K562 (cell line): ENCODE results near the gene RAB1B. TPM values are rescaled to one million over a fixed set of nuclear protein-coding genes. Genes with fewer than 3 reads are reported as not detected.

ENCODE experiments used
- ETV1 ChIP-seq: fragments of 450-650 bp; conservative IDR thresholded peaks from 2 replicates; pipeline ENCODE4 v1.6.1; 2016; ENCODE audit warnings: missing genetic modification characterization, control low read depth, low read depth, missing compliant biosample characterization
- GABPB1 ChIP-seq: sonication (generic); formaldehyde crosslinking; IDR thresholded peaks from 2 replicates; pipeline ENCODE4 v1.8.0; 2022; ENCODE audit warnings: mild to moderate bottlenecking, missing genetic modification reagents
- NFATC3 ChIP-seq: fragments of 450-650 bp; IDR thresholded peaks from 2 replicates; pipeline ENCODE4 v1.6.1; 2017; ENCODE audit warnings: mild to moderate bottlenecking
- POLR2G ChIP-seq: fragments of 200-400 bp; formaldehyde crosslinking; IDR thresholded peaks from 2 replicates; pipeline ENCODE4 v1.6.1; 2017; ENCODE audit warnings: low read depth, mild to moderate bottlenecking, antibody characterized with exemption, low read length, moderate library complexity
- POLR3G ChIP-seq: IDR thresholded peaks from 2 replicates; pipeline ENCODE4 v1.6.1; 2011; ENCODE audit not compliant: insufficient read length, insufficient replicate concordance; ENCODE audit errors: extremely low read depth
- SIX5 ChIP-seq, 2 experiments: IDR thresholded peaks; 2 replicates each; pipeline ENCODE4 v1.6.1; 2011; ENCODE audit warnings: low read length in 2 of 2, borderline replicate concordance in 1 of 2, low read depth in 1 of 2, mild to moderate bottlenecking in 1 of 2, moderate library complexity in 1 of 2; ENCODE audit not compliant: insufficient read depth in 1 of 2
- SMAD1 ChIP-seq: fragments of 150-350 bp; IDR thresholded peaks from 2 replicates; pipeline ENCODE4 v1.6.1; 2014; ENCODE audit warnings: low read length, low read depth; ENCODE audit not compliant: partially characterized antibody
- TAL1 ChIP-seq: fragments of 450-650 bp; IDR thresholded peaks from 2 replicates; pipeline ENCODE4 v1.6.1; 2016; ENCODE audit warnings: mild to moderate bottlenecking
- ZBTB8A ChIP-seq: fragments of 450-650 bp; IDR thresholded peaks from 2 replicates; pipeline ENCODE4 v1.6.1; 2018; ENCODE audit warnings: mild to moderate bottlenecking, moderate library complexity; ENCODE audit not compliant: partially characterized antibody
- ZNF140 ChIP-seq: fragments of 250-450 bp; sonication (Bioruptor Pico); IDR thresholded peaks from 2 replicates; pipeline ENCODE4 v1.8.0; 2021; ENCODE audit warnings: moderate library complexity, mild to moderate bottlenecking, inconsistent platforms
- ZNF347 ChIP-seq: fragments of 450-650 bp; formaldehyde crosslinking; IDR thresholded peaks from 2 replicates; pipeline ENCODE4 v1.4.0; 2020; ENCODE audit warnings: low read depth, mild to moderate bottlenecking, moderate library complexity
- polyA plus RNA-seq, 8 experiments: library from polyadenylated mRNA; depleted of rRNA in 4 of 8; stranded (reverse) in 5 of 8; unstranded in 3 of 8; fragments of >200 nt; fragmentation: Nextera tagmentation in 2 of 8; fragmentation: Illumina TruSeq in 1 of 8; extraction: Ambion mirVana in 2 of 8; extraction: Trizol in 1 of 8; gene quantifications; 2 replicates each; pipeline versions ENCODE4 v1.2.1 to v1.2.3, GENCODE V29; 2011 to 2014; ENCODE audit warnings: inconsistent platforms in 1 of 8, missing spikeins in 1 of 8
- total RNA-seq, 7 experiments: library from RNA; depleted of rRNA in 6 of 7; stranded (reverse); fragments of >200 nt in 6 of 7; fragmentation: Illumina TruSeq in 2 of 7; extraction: Trizol in 2 of 7; gene quantifications; 2 replicates each; pipeline versions ENCODE4 v1.2.1 to v1.2.3, GENCODE V29; 2011 to 2021; ENCODE audit warnings: low replicate concordance in 1 of 7
- TF ChIP-seq, protein P1 (sequence below): sonication (generic); formaldehyde crosslinking; IDR thresholded peaks from 2 replicates; pipeline ENCODE4 v1.8.0; 2022; ENCODE audit warnings: missing genetic modification reagents, mild to moderate bottlenecking, borderline replicate concordance
- TF ChIP-seq, protein P2 (sequence below): fragments of 150-350 bp; IDR thresholded peaks from 2 replicates; pipeline ENCODE4 v1.6.1; 2014; ENCODE audit warnings: low read depth, mild to moderate bottlenecking, low read length, borderline replicate concordance
- TF ChIP-seq, protein P3 (sequence below): fragments of 450-650 bp; formaldehyde crosslinking; IDR thresholded peaks from 2 replicates; pipeline ENCODE4 v1.4.0; 2020; ENCODE audit warnings: mild to moderate bottlenecking, moderate library complexity
- TF ChIP-seq, protein P4 (sequence below): fragments of 250-450 bp; sonication (Bioruptor Pico); IDR thresholded peaks from 2 replicates; pipeline ENCODE4 v1.4.0; 2020; ENCODE audit warnings: mild to moderate bottlenecking

The RAB1B gene
- total and polyA plus RNA-seq, 9 of the 15 experiments (the other 6 are each of a cell fraction or from before 2014, with no cell fraction given): 5.6 to 146 (median 98.6) TPM

DNA sequence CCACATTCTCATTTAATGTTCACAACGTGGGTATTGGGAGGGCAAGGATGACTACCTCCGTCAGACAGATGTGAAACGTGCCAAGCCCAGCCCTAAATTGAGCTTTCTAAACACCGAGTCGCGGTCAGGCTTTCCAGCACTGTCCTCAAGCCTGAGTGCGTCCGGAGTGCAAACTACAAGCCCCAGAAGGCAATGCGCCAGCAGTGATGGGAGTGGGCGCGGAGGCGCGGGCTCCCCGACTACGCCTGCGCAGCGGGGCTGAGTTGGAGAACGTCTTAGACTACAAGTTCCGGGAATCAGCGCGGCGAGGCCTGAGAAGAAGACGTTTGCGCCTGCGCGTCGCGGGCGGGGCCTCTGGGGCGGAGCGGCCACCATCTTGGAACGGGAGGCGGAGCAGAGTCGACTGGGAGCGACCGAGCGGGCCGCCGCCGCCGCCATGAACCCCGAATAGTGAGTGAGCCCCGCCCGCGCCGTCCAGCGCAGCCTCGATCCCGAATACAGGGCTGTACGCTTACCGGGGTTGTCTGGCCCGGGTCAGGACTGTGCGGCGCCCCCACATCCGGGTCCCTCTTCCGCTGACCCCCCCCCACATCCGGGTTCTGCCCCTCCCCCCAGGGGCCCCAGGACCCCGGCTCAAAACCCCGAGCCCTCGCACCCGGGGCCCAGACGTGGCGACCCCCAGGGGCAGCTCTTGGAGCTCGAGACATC is at the start of gene RAB1B (continued):
- TF ChIP-seq, protein P1, sequence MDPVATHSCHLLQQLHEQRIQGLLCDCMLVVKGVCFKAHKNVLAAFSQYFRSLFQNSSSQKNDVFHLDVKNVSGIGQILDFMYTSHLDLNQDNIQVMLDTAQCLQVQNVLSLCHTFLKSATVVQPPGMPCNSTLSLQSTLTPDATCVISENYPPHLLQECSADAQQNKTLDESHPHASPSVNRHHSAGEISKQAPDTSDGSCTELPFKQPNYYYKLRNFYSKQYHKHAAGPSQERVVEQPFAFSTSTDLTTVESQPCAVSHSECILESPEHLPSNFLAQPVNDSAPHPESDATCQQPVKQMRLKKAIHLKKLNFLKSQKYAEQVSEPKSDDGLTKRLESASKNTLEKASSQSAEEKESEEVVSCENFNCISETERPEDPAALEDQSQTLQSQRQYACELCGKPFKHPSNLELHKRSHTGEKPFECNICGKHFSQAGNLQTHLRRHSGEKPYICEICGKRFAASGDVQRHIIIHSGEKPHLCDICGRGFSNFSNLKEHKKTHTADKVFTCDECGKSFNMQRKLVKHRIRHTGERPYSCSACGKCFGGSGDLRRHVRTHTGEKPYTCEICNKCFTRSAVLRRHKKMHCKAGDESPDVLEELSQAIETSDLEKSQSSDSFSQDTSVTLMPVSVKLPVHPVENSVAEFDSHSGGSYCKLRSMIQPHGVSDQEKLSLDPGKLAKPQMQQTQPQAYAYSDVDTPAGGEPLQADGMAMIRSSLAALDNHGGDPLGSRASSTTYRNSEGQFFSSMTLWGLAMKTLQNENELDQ: no peak
- TF ChIP-seq ZNF347 (CRISPR knock-in tag): no peak
- peak; percentile 84 for TF ChIP-seq POLR2G
- TF ChIP-seq, protein P2, sequence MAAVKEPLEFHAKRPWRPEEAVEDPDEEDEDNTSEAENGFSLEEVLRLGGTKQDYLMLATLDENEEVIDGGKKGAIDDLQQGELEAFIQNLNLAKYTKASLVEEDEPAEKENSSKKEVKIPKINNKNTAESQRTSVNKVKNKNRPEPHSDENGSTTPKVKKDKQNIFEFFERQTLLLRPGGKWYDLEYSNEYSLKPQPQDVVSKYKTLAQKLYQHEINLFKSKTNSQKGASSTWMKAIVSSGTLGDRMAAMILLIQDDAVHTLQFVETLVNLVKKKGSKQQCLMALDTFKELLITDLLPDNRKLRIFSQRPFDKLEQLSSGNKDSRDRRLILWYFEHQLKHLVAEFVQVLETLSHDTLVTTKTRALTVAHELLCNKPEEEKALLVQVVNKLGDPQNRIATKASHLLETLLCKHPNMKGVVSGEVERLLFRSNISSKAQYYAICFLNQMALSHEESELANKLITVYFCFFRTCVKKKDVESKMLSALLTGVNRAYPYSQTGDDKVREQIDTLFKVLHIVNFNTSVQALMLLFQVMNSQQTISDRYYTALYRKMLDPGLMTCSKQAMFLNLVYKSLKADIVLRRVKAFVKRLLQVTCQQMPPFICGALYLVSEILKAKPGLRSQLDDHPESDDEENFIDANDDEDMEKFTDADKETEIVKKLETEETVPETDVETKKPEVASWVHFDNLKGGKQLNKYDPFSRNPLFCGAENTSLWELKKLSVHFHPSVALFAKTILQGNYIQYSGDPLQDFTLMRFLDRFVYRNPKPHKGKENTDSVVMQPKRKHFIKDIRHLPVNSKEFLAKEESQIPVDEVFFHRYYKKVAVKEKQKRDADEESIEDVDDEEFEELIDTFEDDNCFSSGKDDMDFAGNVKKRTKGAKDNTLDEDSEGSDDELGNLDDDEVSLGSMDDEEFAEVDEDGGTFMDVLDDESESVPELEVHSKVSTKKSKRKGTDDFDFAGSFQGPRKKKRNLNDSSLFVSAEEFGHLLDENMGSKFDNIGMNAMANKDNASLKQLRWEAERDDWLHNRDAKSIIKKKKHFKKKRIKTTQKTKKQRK: no peak
- no peak for TF ChIP-seq TAL1
- TF ChIP-seq, protein P3, sequence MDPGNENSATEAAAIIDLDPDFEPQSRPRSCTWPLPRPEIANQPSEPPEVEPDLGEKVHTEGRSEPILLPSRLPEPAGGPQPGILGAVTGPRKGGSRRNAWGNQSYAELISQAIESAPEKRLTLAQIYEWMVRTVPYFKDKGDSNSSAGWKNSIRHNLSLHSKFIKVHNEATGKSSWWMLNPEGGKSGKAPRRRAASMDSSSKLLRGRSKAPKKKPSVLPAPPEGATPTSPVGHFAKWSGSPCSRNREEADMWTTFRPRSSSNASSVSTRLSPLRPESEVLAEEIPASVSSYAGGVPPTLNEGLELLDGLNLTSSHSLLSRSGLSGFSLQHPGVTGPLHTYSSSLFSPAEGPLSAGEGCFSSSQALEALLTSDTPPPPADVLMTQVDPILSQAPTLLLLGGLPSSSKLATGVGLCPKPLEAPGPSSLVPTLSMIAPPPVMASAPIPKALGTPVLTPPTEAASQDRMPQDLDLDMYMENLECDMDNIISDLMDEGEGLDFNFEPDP: no peak
- TF ChIP-seq ZNF140 (CRISPR knock-in tag): no peak
- TF ChIP-seq ZBTB8A: no peak
- no peak for TF ChIP-seq SMAD1
- TF ChIP-seq, protein P4, sequence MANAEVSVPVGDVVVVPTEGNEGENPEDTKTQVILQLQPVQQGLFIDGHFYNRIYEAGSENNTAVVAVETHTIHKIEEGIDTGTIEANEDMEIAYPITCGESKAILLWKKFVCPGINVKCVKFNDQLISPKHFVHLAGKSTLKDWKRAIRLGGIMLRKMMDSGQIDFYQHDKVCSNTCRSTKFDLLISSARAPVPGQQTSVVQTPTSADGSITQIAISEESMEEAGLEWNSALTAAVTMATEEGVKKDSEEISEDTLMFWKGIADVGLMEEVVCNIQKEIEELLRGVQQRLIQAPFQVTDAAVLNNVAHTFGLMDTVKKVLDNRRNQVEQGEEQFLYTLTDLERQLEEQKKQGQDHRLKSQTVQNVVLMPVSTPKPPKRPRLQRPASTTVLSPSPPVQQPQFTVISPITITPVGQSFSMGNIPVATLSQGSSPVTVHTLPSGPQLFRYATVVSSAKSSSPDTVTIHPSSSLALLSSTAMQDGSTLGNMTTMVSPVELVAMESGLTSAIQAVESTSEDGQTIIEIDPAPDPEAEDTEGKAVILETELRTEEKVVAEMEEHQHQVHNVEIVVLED (CRISPR knock-in tag): peak; percentile 55
- TF ChIP-seq GABPB1 (CRISPR knock-in tag): peak; percentile 69; the same call in 1 of the 2 replicates
- no peak for TF ChIP-seq NFATC3
- peak; percentile 44 for TF ChIP-seq ETV1 (tag)
- TF ChIP-seq POLR3G: no peak
- TF ChIP-seq SIX5 (IDR thresholded peaks at IDR 0.05; ENCODE audit: borderline replicate concordance in 1 of 2, insufficient read depth in 1 of 2, low read depth in 1 of 2, low read length in 2 of 2): peak; percentile 82 to 85
